Activated naive CD4-positive, alpha-beta T cell treated with Interleukin-2 at 50 U/mL for 16 hours (primary cell): ENCODE data around the gene SP7.
"Not testable (repeated sequence)": the region's sequence is repeated elsewhere in the genome, so short reads cannot be mapped to it uniquely, and the experiment has no call there.

Experiments
- DNase-seq: peaks from one replicate; pipeline ENCODE4 v3.0.0-alpha.2; 2020

SP7 gene

DNA sequence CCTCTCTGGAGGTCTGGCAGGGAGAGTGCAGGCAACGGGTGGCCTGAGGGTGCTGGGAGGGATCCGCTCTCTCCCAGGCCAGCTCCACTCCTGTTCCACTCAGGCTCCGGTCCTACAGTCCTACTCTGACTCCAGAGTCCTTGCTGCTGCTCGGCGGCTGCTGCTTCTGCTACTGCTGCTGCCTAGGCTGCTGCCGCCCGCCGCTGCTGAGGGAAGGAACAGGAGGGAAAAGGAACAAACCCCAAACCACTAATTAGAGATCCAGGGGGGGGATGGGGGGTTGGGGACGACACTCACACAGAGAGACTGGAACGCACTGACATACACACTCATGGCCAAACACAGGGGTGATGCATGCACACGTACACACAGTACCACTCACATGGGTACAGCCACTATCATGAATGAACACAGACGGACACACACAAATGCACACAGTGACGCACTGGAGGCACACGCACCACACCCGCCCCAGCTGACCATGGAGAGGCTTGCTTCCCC, at the start of gene SP7:
Gene SP7 (minus strand): TSS at position 174 of the 501 bp plus-strand sequence. CDS start 708 bp downstream, outside the sequence.
- DNase-seq, result no peak

DNA sequence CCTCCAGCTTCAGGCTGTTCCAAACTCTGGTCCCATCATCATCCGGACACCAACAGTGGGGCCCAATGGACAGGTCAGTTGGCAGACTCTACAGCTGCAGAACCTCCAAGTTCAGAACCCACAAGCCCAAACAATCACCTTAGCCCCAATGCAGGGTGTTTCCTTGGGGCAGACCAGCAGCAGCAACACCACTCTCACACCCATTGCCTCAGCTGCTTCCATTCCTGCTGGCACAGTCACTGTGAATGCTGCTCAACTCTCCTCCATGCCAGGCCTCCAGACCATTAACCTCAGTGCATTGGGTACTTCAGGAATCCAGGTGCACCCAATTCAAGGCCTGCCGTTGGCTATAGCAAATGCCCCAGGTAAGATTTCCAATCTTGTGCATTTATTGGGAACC, 47.1 kb upstream of the SP7 start:
- DNase-seq, result no peak

DNA sequence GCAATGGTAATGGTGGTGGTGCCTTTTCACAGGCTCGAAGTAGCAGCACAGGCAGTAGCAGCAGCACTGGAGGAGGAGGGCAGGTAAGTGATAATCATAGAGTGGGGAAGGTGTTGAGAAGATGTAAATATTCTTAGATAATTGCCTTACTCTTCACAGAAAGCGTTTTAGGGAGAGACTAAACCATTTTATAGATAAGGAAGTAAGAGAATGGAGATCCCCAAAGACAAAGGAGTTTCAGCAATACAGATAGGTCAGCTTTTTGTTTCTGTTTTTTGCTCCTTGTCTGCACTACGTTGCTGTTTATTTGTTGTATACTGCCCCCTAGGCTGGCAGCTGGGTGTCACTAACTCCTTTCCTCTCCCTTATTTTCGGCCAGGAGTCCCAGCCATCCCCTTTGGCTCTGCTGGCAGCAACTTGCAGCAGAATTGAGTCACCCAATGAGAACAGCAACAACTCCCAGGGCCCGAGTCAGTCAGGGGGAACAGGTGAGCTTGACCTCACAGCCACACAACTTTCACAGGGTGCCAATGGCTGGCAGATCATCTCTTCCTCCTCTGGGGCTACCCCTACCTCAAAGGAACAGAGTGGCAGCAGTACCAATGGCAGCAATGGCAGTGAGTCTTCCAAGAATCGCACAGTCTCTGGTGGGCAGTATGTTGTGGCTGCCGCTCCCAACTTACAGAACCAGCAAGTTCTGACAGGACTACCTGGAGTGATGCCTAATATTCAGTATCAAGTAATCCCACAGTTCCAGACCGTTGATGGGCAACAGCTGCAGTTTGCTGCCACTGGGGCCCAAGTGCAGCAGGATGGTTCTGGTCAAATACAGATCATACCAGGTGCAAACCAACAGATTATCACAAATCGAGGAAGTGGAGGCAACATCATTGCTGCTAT, 45.8 kb upstream of the SP7 start:
- DNase-seq, result peak; percentile 39

DNA sequence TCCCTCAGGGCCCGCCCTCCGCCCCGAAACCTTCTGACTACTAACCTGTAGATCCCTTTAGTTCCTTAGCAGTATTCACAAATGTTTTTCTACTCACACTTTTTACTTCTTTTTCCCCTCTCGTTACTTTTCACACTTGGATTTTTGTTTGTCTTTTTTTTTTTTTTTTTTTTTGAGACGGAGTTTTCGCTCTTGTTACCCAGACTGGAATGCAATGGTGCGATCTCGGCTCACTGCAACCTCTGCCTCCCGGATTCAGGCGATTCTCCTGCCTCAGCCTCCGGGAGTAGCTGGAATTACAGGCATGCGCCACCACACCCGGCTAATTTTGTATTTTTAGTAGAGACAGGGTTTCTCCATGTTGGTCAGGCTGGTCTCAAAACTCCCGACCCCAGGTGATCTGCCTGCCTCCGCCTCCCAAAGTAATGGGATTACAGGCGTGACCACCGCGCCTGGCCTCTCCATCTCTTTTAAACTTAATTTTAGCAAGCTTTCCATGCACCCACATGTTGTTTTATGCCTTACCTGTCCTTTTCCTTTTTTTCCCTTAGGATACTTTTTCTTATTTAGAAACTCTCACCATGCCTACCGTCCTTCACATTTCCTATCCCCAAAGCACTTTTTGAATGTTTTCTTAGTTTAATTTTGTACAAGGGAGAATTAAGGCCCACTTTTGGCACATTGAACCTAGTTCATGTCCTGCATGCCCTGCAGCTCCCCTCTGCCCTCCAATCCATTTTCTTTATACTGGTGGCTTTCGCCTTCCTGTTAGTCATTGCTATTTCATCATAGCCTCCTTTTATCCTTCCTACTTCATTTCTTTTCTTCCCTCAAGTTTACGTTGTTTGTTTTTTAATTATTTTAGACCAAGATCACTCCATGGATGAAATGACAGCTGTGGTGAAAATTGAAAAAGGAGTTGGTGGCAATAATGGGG, 44.9 kb upstream of the SP7 start:
- DNase-seq, result no peak

DNA sequence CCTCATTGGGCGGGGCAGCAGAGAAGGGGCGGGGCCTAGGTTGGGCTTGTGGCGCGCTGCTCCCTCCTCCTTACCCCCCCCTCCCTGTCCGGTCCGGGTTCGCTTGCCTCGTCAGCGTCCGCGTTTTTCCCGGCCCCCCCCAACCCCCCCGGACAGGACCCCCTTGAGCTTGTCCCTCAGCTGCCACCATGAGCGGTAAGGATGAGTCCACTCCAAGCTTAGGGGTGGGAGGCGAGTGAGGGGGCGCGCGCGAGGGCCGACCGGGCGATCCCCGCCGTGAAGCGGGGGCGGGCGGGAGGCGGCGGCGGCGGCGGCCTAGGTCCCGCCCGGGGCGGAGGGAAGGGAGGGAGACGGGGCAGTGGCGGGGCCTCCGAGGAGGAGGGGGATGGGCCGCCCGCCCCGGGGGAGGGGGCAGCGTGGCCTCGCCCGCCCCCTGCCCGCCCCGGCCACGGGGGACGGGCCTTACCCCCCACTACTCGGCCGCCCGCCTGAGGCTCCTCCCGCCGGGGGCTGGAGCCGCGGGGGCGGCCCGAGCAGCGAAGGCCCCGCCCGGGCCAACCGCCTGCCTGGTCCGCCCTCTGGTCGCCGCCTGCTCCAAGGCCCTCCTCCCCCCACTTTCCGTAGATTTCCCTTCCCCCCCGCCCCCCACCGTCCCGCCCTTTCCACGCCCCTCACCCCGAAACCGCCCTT, 44.1 kb upstream of the SP7 start, which contains the start of gene SP1:
Gene SP1 (plus strand): TSS at position 73 of the 690 bp plus-strand sequence. CDS start 116 bp downstream, at position 189.
- DNase-seq, result peak; percentile 99

DNA sequence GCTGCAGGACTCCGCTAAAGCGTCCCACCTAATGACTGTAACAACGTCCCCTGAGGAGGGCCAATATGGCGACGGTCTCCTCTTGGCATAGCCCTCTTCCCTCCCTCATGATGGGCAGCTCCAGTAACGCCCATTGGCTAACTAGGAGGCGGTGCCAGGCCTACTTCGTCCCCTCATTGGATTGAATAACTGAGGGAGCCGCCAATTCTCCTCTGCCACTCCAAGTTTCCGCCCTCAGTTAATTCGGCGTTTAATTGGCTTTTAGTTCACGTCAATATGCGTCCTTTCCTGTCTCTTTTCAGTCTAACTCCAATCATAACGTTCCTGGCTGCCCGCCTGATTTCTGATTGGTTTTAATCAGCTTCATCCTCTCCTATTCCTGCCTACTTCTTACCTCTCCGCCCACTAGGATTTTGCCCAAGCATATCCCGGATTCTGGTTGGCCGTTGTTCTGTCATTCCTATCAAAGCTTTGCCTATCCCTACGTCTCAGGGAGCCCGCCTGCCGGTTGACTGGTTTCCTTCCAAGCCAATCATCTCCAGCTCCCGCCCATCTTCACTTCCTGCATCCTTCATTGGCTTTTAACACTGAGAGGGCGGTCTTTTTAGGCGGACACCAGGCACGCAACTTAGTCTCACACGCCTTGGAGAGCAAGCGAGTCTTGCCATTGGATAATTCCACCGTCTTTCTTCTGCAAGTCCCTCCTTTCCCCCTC, 43.4 kb upstream of the SP7 start:
- DNase-seq, result peak; percentile 94

DNA sequence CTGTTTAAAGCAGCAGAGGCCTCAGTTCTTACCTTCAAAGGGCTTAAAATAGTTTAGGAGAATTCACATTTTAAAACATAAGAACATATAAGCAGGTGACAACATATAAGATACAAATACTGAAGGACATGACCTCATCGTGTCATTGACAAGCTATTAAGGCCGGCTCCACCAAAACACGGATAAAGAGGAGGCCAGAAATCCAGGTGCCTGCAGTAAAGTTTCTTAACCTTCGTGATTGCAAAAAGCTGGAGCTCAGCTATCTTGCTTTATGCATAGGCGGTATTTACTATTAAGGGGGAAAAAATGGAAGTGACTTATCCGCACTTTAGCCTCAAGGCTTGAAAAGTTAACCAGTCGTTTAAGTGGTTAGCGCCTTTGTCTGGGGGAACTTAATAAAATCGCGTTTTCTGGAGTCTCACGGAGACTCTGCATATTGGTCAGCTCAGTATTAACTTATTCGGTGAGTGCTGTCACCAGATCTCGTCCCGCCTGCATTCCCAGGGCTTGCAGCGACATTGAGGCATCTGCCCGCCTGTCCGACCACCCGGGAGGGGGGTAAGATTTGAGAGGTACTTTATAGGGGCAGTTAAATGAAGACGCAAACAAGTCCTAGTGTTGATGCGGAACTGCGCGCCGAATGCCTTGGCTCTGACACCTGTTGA, 42.7 kb upstream of the SP7 start:
- no peak for DNase-seq

DNA sequence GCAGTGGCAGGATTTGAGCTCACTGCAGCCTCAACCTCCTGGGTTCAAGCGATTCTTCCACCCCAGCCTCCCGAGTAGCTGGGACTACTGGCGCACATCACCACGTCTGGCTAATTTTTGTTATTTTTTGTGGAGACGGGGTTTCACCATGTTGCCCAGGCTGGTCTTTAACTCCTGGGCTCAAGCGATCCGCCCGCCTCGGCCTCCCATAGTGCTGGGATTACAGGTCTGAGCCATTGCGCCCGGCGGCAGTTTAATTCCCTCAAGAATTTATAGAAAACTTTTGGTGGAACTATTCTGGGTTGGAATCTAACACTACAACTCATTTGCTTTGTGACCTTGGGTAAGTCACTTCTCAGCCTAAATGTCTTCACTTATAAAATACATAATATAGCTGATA, 42.1 kb upstream of the SP7 start:
- DNase-seq, result no peak

GRCh38 chr12:53376747-53377146, 40.6 kb upstream of the SP7 start:
- no peak for DNase-seq

- not testable (repeated sequence) for DNase-seq
Observed at GRCh38 chr12:53374277-53374676, 38.1 kb upstream of the SP7 start.

DNA sequence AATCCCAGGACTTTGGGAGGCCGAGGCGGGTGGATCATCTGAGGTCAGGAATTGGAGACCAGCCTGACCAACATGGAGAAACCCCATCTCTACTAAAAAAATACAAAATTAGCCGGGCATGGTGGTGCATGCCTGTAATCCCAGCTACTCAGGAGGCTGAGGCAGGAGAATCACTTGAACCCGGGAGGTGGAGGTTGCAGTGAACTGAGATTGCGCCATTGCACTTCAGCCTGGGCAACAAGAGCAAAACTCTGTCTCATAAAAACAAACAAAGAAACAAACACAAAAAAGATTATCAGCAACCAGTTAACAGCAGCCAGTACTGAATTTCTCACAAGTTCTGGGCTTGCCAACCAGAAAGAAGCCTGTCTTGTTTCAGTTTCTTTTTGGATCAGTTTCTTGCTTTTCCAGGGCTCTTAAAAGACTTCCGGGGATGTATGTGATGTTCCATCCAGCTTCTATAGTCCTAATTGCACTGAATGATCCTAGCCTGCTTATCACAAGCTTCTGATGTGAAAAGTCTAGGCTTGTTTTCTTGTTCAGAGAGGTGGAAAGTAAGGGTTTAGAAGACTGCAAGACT, 37.5 kb upstream of the SP7 start:
- not testable (repeated sequence) for DNase-seq

DNA sequence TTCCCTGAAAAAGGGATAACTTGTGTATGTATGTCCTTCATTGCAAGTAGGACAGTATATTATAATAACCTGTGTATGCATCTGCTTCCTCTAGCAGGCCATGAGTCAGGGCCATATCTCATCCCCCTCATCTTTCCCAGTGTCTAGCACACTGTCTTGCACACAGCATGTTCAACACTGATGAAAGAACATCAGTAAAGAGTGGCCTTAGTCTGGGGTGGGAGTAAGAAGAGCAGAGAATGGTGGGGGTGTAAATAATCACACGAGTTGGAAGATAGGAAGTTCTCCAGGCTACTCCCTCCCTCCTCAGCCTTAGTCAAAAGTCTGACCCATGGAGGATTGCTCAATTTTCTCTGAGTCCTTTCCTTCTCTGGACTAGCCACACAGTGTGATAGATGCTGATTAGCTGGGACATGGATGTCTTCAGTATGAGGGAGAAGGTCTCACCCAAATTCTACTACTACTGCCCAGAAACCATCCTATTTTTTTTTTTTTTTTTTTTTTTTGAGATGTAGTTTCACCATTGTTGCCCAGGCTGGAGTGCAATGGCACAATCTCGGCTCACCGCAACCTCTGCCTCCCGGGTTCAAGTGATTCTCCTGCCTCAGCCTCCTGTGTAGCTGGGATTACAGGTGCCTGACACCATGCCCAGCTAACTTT, 29.2 kb upstream of the SP7 start:
- no peak for DNase-seq

- DNase-seq, result not testable (repeated sequence)
Observed at GRCh38 chr12:53361638-53362037, 25.5 kb upstream of the SP7 start.

GRCh38 chr12:53358836-53359419, 22.8 kb upstream of the SP7 start:
- DNase-seq, result no peak

- no peak for DNase-seq
Observed at GRCh38 chr12:53355121-53355520, 19.0 kb upstream of the SP7 start.

DNA sequence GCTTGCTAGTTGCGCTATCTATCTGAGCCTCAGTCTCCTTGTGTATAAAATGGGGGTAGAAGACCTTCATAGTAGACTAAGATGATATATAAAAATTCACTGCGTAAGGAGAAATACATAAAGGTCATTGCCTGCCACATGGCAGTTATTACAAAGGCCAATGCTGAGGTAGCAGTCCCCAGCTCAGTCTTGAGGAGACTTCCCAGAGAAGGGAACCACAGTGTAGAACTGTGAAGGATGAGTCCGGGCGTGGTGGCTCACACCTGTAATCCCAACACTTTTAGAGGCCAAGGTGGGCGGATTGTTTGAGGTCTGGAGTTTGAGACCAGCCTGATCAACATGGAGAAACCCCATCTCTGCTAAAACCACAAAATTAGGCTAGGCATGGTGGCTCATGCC, 17.1 kb upstream of the SP7 start:
- DNase-seq, result no peak

DNA sequence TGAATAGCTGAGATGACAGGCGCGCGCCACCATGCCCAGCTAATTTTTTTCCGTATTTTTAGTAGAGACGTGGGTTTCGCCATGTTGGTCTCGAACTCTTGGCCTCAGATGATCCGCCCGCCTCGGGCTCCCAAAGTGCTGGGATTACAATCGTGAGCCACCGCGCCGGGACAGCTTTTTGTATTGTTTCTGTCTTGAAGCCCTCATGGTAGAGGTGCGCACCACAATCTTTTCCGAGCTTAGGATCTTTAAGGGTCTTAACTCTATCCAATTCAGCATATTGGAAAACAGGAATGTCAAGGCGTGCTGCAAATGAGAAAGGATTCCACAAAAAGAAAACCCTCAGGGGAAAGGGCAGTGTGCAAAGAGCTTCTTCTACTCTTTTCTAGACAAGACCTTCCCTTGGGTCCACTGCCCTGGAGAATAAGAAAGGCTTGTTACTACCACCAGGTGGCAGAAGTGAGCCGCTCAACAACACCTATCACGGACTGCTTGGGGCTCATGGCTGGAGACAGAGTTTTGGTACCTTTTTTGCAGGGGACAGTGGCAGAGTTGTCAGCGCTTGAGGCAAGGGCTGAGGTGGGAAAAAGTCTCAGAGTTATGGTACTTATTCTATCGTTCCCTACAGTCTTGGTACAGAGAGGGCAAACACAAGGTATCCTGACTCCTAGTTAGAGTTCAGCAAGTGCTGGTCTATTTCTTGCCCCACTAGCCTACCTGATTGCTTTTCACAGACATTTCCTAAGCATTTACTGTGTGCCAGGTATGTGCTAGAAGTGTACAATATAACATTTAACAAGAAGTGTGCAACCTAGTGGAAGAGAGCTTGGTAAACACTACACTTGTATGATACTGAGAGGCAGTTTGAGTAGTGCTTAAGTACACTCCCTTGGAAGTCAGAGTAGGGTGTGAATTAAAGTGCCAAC, 16.4 kb upstream of the SP7 start:
- peak; percentile 82 for DNase-seq

GRCh38 chr12:53347905-53348304, 11.8 kb upstream of the SP7 start:
- no peak for DNase-seq

- DNase-seq, result no peak
Observed at GRCh38 chr12:53346491-53346890, 10.3 kb upstream of the SP7 start.
